ENCODE results near the gene GOLGA1.

GOLGA1 gene

GRCh38 chr9:124880501-124880900 is 60.4 kb downstream of the GOLGA1 start:
- no peak for DNase-seq

- DNase-seq: no peak
These were observed 61.7 kb downstream of the GOLGA1 start for GRCh38 chr9:124879226-124879625.

- no peak for DNase-seq
These were observed 62.4 kb downstream of the GOLGA1 start for GRCh38 chr9:124878518-124878917.

- DNase-seq: no peak
These were observed 62.9 kb downstream of the GOLGA1 start for GRCh38 chr9:124878021-124878420.

- DNase-seq: no peak
These were observed 63.7 kb downstream of the GOLGA1 start for GRCh38 chr9:124877021-124877782.

GRCh38 chr9:124875501-124875900 is 65.4 kb downstream of the GOLGA1 start:
- no peak for DNase-seq

GRCh38 chr9:124873664-124874063 is 67.2 kb downstream of the GOLGA1 start:
- DNase-seq: no peak

GRCh38 chr9:124871156-124871561 is 69.7 kb downstream of the GOLGA1 start:
- no peak for DNase-seq

GRCh38 chr9:124870723-124871122 is 70.2 kb downstream of the GOLGA1 start:
- no peak for DNase-seq

GRCh38 chr9:124869986-124870560 is 70.8 kb downstream of the GOLGA1 start:
- peak; percentile 40 for DNase-seq

- DNase-seq: no peak
These were observed 71.4 kb downstream of the GOLGA1 start for GRCh38 chr9:124869466-124869985.

GRCh38 chr9:124868511-124869465 is 72.1 kb downstream of the GOLGA1 start:
- peak; percentile 84 for DNase-seq

- DNase-seq: peak; percentile 43
These were observed 77.5 kb downstream of the GOLGA1 start for GRCh38 chr9:124863371-124863871.

GRCh38 chr9:124861342-124862229 is 79.3 kb downstream of the GOLGA1 start, which contains the start of the genes ARPC5L and RPL35:
TSS of gene ARPC5L (plus strand) at chr9:124862130. CDS start at chr9:124869291, 7,161 bp downstream.
TSS of gene RPL35 (minus strand) at chr9:124861957. CDS start at chr9:124861912, 45 bp downstream.
- DNase-seq: peak; percentile 88

- no peak for DNase-seq
These were observed 80.1 kb downstream of the GOLGA1 start for GRCh38 chr9:124860582-124861341.

GRCh38 chr9:124859803-124860581 is 80.9 kb downstream of the GOLGA1 start:
- DNase-seq: no peak

- no peak for DNase-seq
These were observed 82.4 kb downstream of the GOLGA1 start for GRCh38 chr9:124858330-124859046.

GRCh38 chr9:124857533-124858162 is 83.2 kb downstream of the GOLGA1 start:
- DNase-seq: no peak

All from NCI-H2029 (cell line).